CD14-positive monocyte (primary cell): ENCODE data around the gene FAM222B. TPM values are rescaled to one million over a fixed set of nuclear protein-coding genes. Genes with fewer than 3 reads are reported as not detected.
A peak's percentile ranks its signal among the peaks of the same experiment; 100 is the strongest.

Experiments used
- DNase-seq, 3 donors: peaks; one replicate each; pipeline ENCODE4 v3.0.0-alpha.2; 2011 to 2022
- H2AFZ ChIP-seq: 2 replicates; pipeline ENCODE4 v1.6.0; 2012; ENCODE audit warnings: mild to moderate bottlenecking, low read depth, low read length, inconsistent platforms; ENCODE audit not compliant: insufficient read depth, poor library complexity, severe bottlenecking
- H3K27ac ChIP-seq, 2 donors: 1 replicate in 1 of 2; 2 replicates in 1 of 2; pipeline ENCODE4 v1.5.1; 2012 to 2013; ENCODE audit warnings: low read length in 2 of 2, control low read depth in 1 of 2, inconsistent platforms in 1 of 2, low read depth in 1 of 2, mild to moderate bottlenecking in 1 of 2
- H3K27me3 ChIP-seq, 2 donors: one replicate each; pipeline versions ENCODE4 v1.6.0 to v1.6.1; 2011 to 2013; ENCODE audit warnings: low read length in 2 of 2; ENCODE audit not compliant: control insufficient read depth in 2 of 2, insufficient read depth in 2 of 2
- H3K36me3 ChIP-seq, 2 donors: replicated peaks in 1 of 2; 1 replicate in 1 of 2; 2 replicates in 1 of 2; pipeline versions ENCODE4 v1.5.1 to v1.6.1; 2012 to 2013; ENCODE audit warnings: low read length in 2 of 2, control low read depth in 1 of 2, inconsistent platforms in 1 of 2, mild to moderate bottlenecking in 1 of 2; ENCODE audit not compliant: insufficient read depth in 2 of 2, control insufficient read depth in 1 of 2
- H3K4me1 ChIP-seq, 2 donors: 1 replicate in 1 of 2; 2 replicates in 1 of 2; pipeline versions ENCODE4 v1.5.1 to v1.6.1; 2012 to 2013; ENCODE audit warnings: low read length in 2 of 2, control low read depth in 1 of 2, inconsistent platforms in 1 of 2, mild to moderate bottlenecking in 1 of 2, moderate library complexity in 1 of 2; ENCODE audit not compliant: insufficient read depth in 2 of 2, control insufficient read depth in 1 of 2
- H3K4me2 ChIP-seq: replicated peaks from 2 replicates; pipeline ENCODE3; 2012; ENCODE audit warnings: low read length, moderate library complexity, mild to moderate bottlenecking; ENCODE audit not compliant: poor library complexity, severe bottlenecking; ENCODE audit errors: extremely low read depth
- H3K4me3 ChIP-seq, 3 experiments: fragments of 200-600 bp in 1 of 3; sonication (generic) in 1 of 3; replicated peaks in 1 of 3; 1 replicate in 2 of 3; 2 replicates in 1 of 3; pipeline ENCODE4 v1.5.1; 2011 to 2013; ENCODE audit warnings: low read length in 3 of 3, mild to moderate bottlenecking in 3 of 3, control low read depth in 2 of 3, low read depth in 2 of 3, inconsistent platforms in 1 of 3, moderate library complexity in 1 of 3
- H3K79me2 ChIP-seq: 2 replicates; pipeline ENCODE4 v1.6.0; 2012; ENCODE audit warnings: mild to moderate bottlenecking, control low read depth, inconsistent platforms, low read length, moderate library complexity; ENCODE audit not compliant: insufficient read depth
- H3K9ac ChIP-seq: 2 replicates; pipeline ENCODE4 v1.6.0; 2017; ENCODE audit warnings: low read length, mild to moderate bottlenecking; ENCODE audit not compliant: insufficient read depth, poor library complexity, severe bottlenecking
- H3K9me3 ChIP-seq, 2 donors: replicated peaks in 1 of 2; 1 replicate in 1 of 2; 2 replicates in 1 of 2; pipeline versions ENCODE4 v1.5.1 to v1.6.1; 2012 to 2013; ENCODE audit warnings: low read length in 2 of 2, control low read depth in 1 of 2; ENCODE audit not compliant: control insufficient read depth in 1 of 2, insufficient read depth in 1 of 2
- H4K20me1 ChIP-seq: 2 replicates; pipeline ENCODE4 v1.6.0; 2012; ENCODE audit warnings: mild to moderate bottlenecking, low read length, control low read depth, moderate library complexity; ENCODE audit not compliant: insufficient read depth
- H3K27ac Mint-ChIP-seq, 7 donors: one replicate each; pipeline ENCODE4 v1.8.0; 2020; ENCODE audit warnings: mild to moderate bottlenecking in 7 of 7, mixed read lengths in 7 of 7, moderate library complexity in 6 of 7, inconsistent platforms in 2 of 7
- H3K27me3 Mint-ChIP-seq, 3 donors: one replicate each; pipeline ENCODE4 v1.8.0; 2021 to 2022; ENCODE audit warnings: low read depth in 3 of 3, mild to moderate bottlenecking in 3 of 3, mixed read lengths in 3 of 3, moderate library complexity in 3 of 3, inconsistent platforms in 1 of 3
- H3K36me3 Mint-ChIP-seq, 2 donors: one replicate each; pipeline ENCODE4 v1.8.0; 2020; ENCODE audit warnings: mixed read lengths in 2 of 2, inconsistent platforms in 1 of 2, mild to moderate bottlenecking in 1 of 2
- H3K4me1 Mint-ChIP-seq: one replicate; pipeline ENCODE4 v1.8.0; 2020; ENCODE audit warnings: mild to moderate bottlenecking, mixed read lengths
- H3K4me3 Mint-ChIP-seq, 2 donors: one replicate each; pipeline ENCODE4 v1.8.0; 2020; ENCODE audit warnings: mild to moderate bottlenecking in 2 of 2, mixed read lengths in 2 of 2, moderate library complexity in 1 of 2
- H3K9me3 Mint-ChIP-seq, 7 donors: one replicate each; pipeline ENCODE4 v1.8.0; 2020 to 2022; ENCODE audit warnings: mixed read lengths in 7 of 7, mild to moderate bottlenecking in 6 of 7, moderate library complexity in 6 of 7, inconsistent platforms in 2 of 7
- WGBS: methylation state at CpG from one replicate; pipeline ENCODE4 v1.1.5; 2013; ENCODE audit warnings: missing lambda C conversion rate; ENCODE audit not compliant: insufficient coverage; 5-methylcytosine and 5-hydroxymethylcytosine counted together
- intact Hi-C, 2 donors: fragments of 100-400 bp; cut with micrococcal nuclease; formaldehyde crosslinking; loops; one replicate each; pipeline versions ENCODE4 v1.15.0 to v1.15.1; 2023
- polyA plus RNA-seq, 3 donors: library from polyadenylated mRNA; depleted of rRNA in 1 of 3; unstranded in 2 of 3; stranded (reverse) in 1 of 3; fragments of 300-500 nt in 2 of 3; fragments of >200 nt in 1 of 3; fragmentation: Illumina TruSeq in 2 of 3; gene quantifications; 1 replicate in 2 of 3; 2 replicates in 1 of 3; pipeline ENCODE4 v1.2.3, GENCODE V29; 2012 to 2021
- TF ChIP-seq, protein P1 (sequence below): fragments of 200-600 bp; IDR thresholded peaks from one replicate; pipeline ENCODE4 v1.8.0; 2022; ENCODE audit warnings: antibody characterized with exemption, mild to moderate bottlenecking

Gene FAM222B
- polyA plus RNA-seq, 3 donors: 1.5 to 8.6 (median 1.9) TPM

DNA sequence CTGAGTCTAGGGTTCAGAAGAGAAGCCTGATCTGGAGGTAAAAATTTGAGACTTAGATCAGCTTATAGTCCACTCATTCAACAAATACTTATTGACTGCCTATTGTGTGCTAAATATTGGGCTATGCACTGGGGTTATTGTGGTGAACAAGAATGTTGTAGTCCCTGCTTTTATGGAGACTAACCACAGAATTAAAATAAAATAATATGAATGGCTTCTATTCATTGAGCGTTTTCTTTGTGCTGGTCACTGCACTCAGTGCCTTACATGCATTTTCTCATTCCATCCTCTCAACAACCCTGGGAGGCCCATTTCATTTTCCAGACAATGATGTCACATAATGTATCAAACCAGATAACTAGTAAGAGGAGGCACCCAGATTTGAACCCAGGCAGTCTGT is 109.2 kb downstream of the FAM222B start:
- Mint-ChIP-seq H3K9me3 (no peaks in the 10 kb centered on the region), H3K27ac (no peak overlapping the region), H3K4me1 (peaks cover 12% of the 10 kb centered on the region), H3K36me3 (peaks cover 5 to 6% of the 10 kb centered on the region in 2 donors), H3K27me3 (peaks cover 0 to 4% (median 4%) of the 10 kb centered on the region in 3 donors), H3K4me3 (no peak overlapping the region)
- H2AFZ ChIP-seq: no peak overlapping the region
- WGBS: 80% methylated on average over 1 of the region's 1 CpG
- H3K27me3 ChIP-seq: no peaks in the 10 kb centered on the region
- peaks cover 12 to 15% of the 10 kb centered on the region in 2 donors for H3K4me1 ChIP-seq
- H3K79me2 ChIP-seq: no peaks in the 10 kb centered on the region
- H3K4me2 ChIP-seq: no peak overlapping the region
- H3K4me3 ChIP-seq: no peak overlapping the region
- no peak overlapping the region for H3K9ac ChIP-seq
- no peaks in the 10 kb centered on the region for H3K9me3 ChIP-seq
- no peak overlapping the region for H3K27ac ChIP-seq
- DNase-seq: no peak
- no peaks in the 10 kb centered on the region for H4K20me1 ChIP-seq
- no peaks in the 10 kb centered on the region for H3K36me3 ChIP-seq
- TF ChIP-seq, protein P1, sequence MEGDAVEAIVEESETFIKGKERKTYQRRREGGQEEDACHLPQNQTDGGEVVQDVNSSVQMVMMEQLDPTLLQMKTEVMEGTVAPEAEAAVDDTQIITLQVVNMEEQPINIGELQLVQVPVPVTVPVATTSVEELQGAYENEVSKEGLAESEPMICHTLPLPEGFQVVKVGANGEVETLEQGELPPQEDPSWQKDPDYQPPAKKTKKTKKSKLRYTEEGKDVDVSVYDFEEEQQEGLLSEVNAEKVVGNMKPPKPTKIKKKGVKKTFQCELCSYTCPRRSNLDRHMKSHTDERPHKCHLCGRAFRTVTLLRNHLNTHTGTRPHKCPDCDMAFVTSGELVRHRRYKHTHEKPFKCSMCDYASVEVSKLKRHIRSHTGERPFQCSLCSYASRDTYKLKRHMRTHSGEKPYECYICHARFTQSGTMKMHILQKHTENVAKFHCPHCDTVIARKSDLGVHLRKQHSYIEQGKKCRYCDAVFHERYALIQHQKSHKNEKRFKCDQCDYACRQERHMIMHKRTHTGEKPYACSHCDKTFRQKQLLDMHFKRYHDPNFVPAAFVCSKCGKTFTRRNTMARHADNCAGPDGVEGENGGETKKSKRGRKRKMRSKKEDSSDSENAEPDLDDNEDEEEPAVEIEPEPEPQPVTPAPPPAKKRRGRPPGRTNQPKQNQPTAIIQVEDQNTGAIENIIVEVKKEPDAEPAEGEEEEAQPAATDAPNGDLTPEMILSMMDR: no peak
- intact Hi-C loops: no loop called here

DNA sequence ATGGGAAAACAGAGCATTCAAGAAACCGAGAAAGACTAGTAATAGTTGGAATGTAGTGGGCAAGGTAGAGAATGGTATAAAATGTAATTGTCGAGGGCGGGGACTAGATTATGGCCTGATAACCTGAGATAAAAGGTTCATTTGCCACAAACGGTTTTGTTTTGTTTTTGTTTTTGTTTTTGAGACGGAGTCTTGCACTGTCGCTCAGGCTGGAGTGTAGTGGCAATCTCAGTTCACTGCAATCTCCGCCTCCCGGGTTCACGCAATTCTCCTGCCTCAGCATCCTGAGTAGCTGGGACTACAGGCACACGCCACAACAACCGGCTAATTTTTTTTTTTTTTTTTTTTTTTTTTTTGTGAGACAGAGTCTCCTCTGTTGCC is 112.7 kb downstream of the FAM222B start:
- peaks cover 38% of the 10 kb centered on the region for H3K4me1 Mint-ChIP-seq
- H3K27ac Mint-ChIP-seq: peak overlapping the region in 1 of 7 donors; percentile 58
- intact Hi-C loops: loop anchor here (1.0 to 5.0 kb wide), 3 partner anchors 11 to 82 kb away; partner anchors contain the start of gene TRAF4 (in 1 of the 2)

More for the DNA sequence above, 112.7 kb downstream of the FAM222B start:
- DNase-seq: no peak
- H3K9ac ChIP-seq: no peak overlapping the region
- no peak overlapping the region for H3K4me3 ChIP-seq
- no peaks in the 10 kb centered on the region for H3K27me3 ChIP-seq
- WGBS: 96% methylated on average over 7 of the region's 11 CpGs
- no peaks in the 10 kb centered on the region for H3K36me3 ChIP-seq
- H3K9me3 ChIP-seq: no peaks in the 10 kb centered on the region
- TF ChIP-seq, protein P1: no peak
- Mint-ChIP-seq H3K4me3 (no peak overlapping the region), H3K36me3 (peaks cover 7 to 8% of the 10 kb centered on the region in 2 donors), H3K27me3 (peaks cover 0 to 13% (median 7%) of the 10 kb centered on the region in 3 donors), H3K9me3 (no peaks in the 10 kb centered on the region)
- H2AFZ ChIP-seq: no peak overlapping the region
- H4K20me1 ChIP-seq: peaks cover 7% of the 10 kb centered on the region
- no peak overlapping the region for H3K4me2 ChIP-seq
- H3K79me2 ChIP-seq: no peaks in the 10 kb centered on the region
- H3K4me1 ChIP-seq: peaks cover 38 to 49% of the 10 kb centered on the region in 2 donors
- H3K27ac ChIP-seq: no peak overlapping the region
